Measurements from ENCODE around the gene PPP1R1C.
"Not testable (repeated sequence)": the region's sequence is repeated elsewhere in the genome, so short reads cannot be mapped to it uniquely, and the experiment has no call there.

PPP1R1C gene

GRCh38 chr2:182015334-182016109 lies 29.9 kb downstream of the PPP1R1C start:
- no peak for DNase-seq

- DNase-seq, result no peak
Measured at GRCh38 chr2:182018218-182018617, 32.6 kb downstream of the PPP1R1C start.

GRCh38 chr2:182019731-182020130 lies 34.1 kb downstream of the PPP1R1C start:
- DNase-seq, result no peak

- no peak for DNase-seq
Measured at GRCh38 chr2:182020286-182021070, 34.8 kb downstream of the PPP1R1C start.

GRCh38 chr2:182023235-182023634 lies 37.6 kb downstream of the PPP1R1C start:
- no peak for DNase-seq

- not testable (repeated sequence) for DNase-seq
Measured at GRCh38 chr2:182030875-182031274, 45.2 kb downstream of the PPP1R1C start.

GRCh38 chr2:182031956-182032355 lies 46.3 kb downstream of the PPP1R1C start:
- no peak for DNase-seq

- DNase-seq, result no peak
Measured at GRCh38 chr2:182033449-182033848, 47.8 kb downstream of the PPP1R1C start.

- no peak for DNase-seq
Measured at GRCh38 chr2:182038576-182038975, 52.9 kb downstream of the PPP1R1C start.

GRCh38 chr2:182043021-182043420 lies 57.4 kb downstream of the PPP1R1C start:
- DNase-seq, result no peak

GRCh38 chr2:182043861-182044260 lies 58.2 kb downstream of the PPP1R1C start:
- DNase-seq, result no peak

GRCh38 chr2:182047544-182047943 lies 61.9 kb downstream of the PPP1R1C start:
- DNase-seq, result no peak

GRCh38 chr2:182048088-182048487 lies 62.4 kb downstream of the PPP1R1C start:
- no peak for DNase-seq

- DNase-seq, result no peak
Measured at GRCh38 chr2:182048621-182049020, 63.0 kb downstream of the PPP1R1C start.

GRCh38 chr2:182049372-182050148 lies 63.9 kb downstream of the PPP1R1C start:
- no peak for DNase-seq

- DNase-seq, result no peak
Measured at GRCh38 chr2:182050333-182051135, 64.9 kb downstream of the PPP1R1C start.

- no peak for DNase-seq
Measured at GRCh38 chr2:182055993-182056392, 70.3 kb downstream of the PPP1R1C start.

GRCh38 chr2:182057002-182057401 lies 71.3 kb downstream of the PPP1R1C start:
- DNase-seq, result no peak

GRCh38 chr2:182058056-182058455 lies 72.4 kb downstream of the PPP1R1C start:
- no peak for DNase-seq

- DNase-seq, result no peak
Measured at GRCh38 chr2:182061739-182062138, 76.1 kb downstream of the PPP1R1C start.

- no peak for DNase-seq
Measured at GRCh38 chr2:182062329-182062972, 76.8 kb downstream of the PPP1R1C start.
